ENCODE data around the gene PTGES2. TPM values are rescaled to one million over a fixed set of nuclear protein-coding genes. Genes with fewer than 3 reads are reported as not detected.
A peak's percentile ranks its signal among the peaks of the same experiment; 100 is the strongest.
"Not testable (repeated sequence)": the region's sequence is repeated elsewhere in the genome, so short reads cannot be mapped to it uniquely, and the experiment has no call there.

The PTGES2 gene
- total RNA-seq, 4 donors from 2014 or later, result 123 to 193 (median 168) TPM

GRCh38 chr9:128141604-128142003 lies 14.1 kb upstream of the PTGES2 start:
- H3K4me1 ChIP-seq, result no peaks in the 10 kb centered on the region
- H3K27ac ChIP-seq, result no peak overlapping the region
- DNase-seq, result peak in 1 of 3 donors; percentile 19
- TF ChIP-seq CTCF (IDR thresholded peaks at IDR 0.05) (no peak), POLR2A (IDR thresholded peaks at IDR 0.05) (no peak)
- no peaks in the 10 kb centered on the region for H3K36me3 ChIP-seq
- no peaks in the 10 kb centered on the region for H3K9me3 ChIP-seq
- no peak overlapping the region for H3K4me3 ChIP-seq
- no peaks in the 10 kb centered on the region for H3K27me3 ChIP-seq

- Histone ChIP-seq H3K27ac (no peak overlapping the region), H3K9me3 (no peaks in the 10 kb centered on the region), H3K36me3 (no peaks in the 10 kb centered on the region), H3K4me3 (no peak overlapping the region), H3K27me3 (no peaks in the 10 kb centered on the region), H3K4me1 (no peaks in the 10 kb centered on the region)
- TF ChIP-seq CTCF (IDR thresholded peaks at IDR 0.05) (no peak), POLR2A (IDR thresholded peaks at IDR 0.05) (no peak)
- DNase-seq, result no peak
These were observed 12.1 kb upstream of the PTGES2 start for GRCh38 chr9:128139621-128140020.

DNA sequence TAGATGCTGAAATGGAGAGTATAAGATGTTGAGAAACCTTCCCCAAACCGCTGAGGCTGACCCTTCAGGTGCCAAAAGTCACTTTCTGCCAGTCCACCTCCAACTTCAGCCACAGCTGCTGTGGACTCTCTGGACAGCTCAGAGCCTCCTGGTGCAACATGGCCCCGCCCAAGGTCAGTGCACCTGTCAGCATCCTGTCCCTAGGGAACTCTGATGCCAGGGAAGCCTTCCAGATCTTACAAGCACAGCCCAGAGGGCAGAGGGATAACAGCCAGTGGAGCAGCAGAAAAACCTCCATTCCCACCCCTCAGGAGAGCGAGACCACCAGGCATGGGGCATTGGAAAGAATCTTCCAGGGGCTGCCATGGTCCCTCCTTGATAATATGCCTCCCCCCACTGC lies 10.5 kb upstream of the PTGES2 start:
- peak in 1 of 3 donors; percentile 28 for DNase-seq
- H3K4me1 ChIP-seq, result no peaks in the 10 kb centered on the region

GRCh38 chr9:128136816-128137793 lies 9.6 kb upstream of the PTGES2 start:
- no peaks in the 10 kb centered on the region for H3K4me1 ChIP-seq
- H3K36me3 ChIP-seq, result no peaks in the 10 kb centered on the region
- H3K4me3 ChIP-seq, result no peak overlapping the region
- H3K9me3 ChIP-seq, result no peaks in the 10 kb centered on the region
- peak in 1 of 3 donors; percentile 15 for DNase-seq
- no peaks in the 10 kb centered on the region for H3K27me3 ChIP-seq
- H3K27ac ChIP-seq, result no peak overlapping the region
- no peak for TF ChIP-seq CTCF (IDR thresholded peaks at IDR 0.05)
- TF ChIP-seq POLR2A (IDR thresholded peaks at IDR 0.05), result no peak

More for the DNA sequence above, 10.5 kb upstream of the PTGES2 start:
- H3K9me3 ChIP-seq, result no peaks in the 10 kb centered on the region
- no peaks in the 10 kb centered on the region for H3K36me3 ChIP-seq
- TF ChIP-seq POLR2A (IDR thresholded peaks at IDR 0.05) (no peak), CTCF (IDR thresholded peaks at IDR 0.05) (no peak)
- no peaks in the 10 kb centered on the region for H3K27me3 ChIP-seq
- no peak overlapping the region for H3K27ac ChIP-seq
- H3K4me3 ChIP-seq, result no peak overlapping the region

DNA sequence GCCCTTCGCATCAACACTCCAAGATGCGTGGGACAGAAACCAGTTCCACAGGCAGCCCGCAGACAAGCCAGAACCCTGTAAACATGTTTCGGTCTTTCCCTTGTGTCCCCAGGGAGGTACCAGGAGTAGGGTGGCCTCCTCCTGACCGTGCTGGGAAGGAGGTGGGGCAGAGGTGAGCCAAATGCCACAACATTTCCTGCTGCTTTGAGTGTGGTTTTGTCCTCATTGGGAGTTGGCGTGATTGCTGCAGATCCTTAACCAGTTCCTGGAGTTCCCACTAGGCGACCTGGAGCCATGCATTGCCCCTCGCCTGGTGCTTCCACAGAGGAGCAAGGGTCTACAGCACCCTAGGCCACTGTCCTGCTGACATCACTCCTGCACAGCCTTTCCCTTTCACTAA lies 8.0 kb upstream of the PTGES2 start:
- H3K9me3 ChIP-seq, H3K27me3 ChIP-seq, H3K4me1 ChIP-seq, H3K27ac ChIP-seq, H3K36me3 ChIP-seq, H3K4me3 ChIP-seq: not testable (repeated sequence)
- peak in 1 of 3 donors; percentile 22 for DNase-seq

DNA sequence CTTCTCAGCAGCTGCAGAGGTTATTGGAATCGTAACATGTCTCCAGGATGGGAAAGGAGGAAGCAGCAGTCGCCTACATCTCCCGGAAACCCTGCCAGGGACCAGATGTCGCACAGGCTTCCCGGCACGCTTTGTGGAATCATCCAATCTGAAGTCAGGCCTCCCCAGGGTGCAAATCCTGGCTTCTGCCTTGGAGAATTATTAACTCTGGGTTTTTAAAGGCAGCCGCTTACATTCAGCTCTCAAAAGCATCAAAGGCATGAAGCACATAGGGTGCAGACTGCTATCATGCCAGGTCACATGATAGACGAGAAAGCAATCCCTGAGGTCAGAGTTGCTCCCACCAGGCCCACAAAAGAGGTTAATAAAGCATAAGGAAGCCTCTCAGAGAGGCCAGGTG lies 4.6 kb upstream of the PTGES2 start:
- not testable (repeated sequence) for H3K27me3 ChIP-seq, H3K4me3 ChIP-seq, H3K36me3 ChIP-seq, H3K9me3 ChIP-seq, H3K4me1 ChIP-seq
- DNase-seq, result peak in 2 of 3 donors; percentile 47
- peak overlapping the region in 1 of 4 donors; percentile 35 for H3K27ac ChIP-seq

DNA sequence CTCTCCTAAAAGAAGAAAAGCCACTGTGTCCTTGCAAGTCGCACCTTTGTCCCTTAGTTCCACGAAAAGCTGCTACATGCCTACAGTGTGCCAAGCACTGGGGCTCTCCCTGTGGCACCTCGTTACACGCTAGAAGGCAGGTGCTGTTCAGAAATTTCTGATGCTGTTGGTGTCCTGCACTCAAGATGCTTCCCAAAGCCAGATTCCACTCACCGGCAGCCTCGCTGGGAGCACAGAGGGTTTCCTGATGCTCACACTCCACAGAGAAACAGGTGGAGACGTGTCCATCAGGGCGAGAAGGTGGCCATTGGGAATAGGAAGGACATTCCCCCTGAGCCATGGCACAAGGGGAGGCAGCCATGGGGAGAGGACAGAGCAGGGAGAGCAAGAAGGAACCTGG lies 3.8 kb upstream of the PTGES2 start:
- H3K9me3 ChIP-seq, H3K36me3 ChIP-seq, H3K4me3 ChIP-seq, H3K27me3 ChIP-seq, H3K27ac ChIP-seq: not testable (repeated sequence)
- peaks cover under 1 to 15% (median 7%) of the 10 kb centered on the region in 4 donors for H3K4me1 ChIP-seq
- DNase-seq, result peak in 1 of 3 donors; percentile 25

- not testable (repeated sequence) for H3K36me3 ChIP-seq, H3K27ac ChIP-seq, H3K9me3 ChIP-seq, H3K4me3 ChIP-seq, H3K27me3 ChIP-seq
- peak in 2 of 3 donors; percentile 14 to 41 for DNase-seq
- peaks cover 4 to 22% (median 13%) of the 10 kb centered on the region in 4 donors for H3K4me1 ChIP-seq
These were observed 3.1 kb upstream of the PTGES2 start for GRCh38 chr9:128130651-128131050.
